GM18502 (cell line): ENCODE results near the gene CD47.

Experiments
- ATAC-seq: cut with Tn5 transposase; IDR thresholded peaks from one replicate; pipeline ENCODE4 v1.9.1; 2021; ENCODE audit warnings: mild to moderate bottlenecking; ENCODE audit not compliant: unreplicated experiment, poor library complexity

The CD47 gene

GRCh38 chr3:108060331-108060730, 30.5 kb downstream of the CD47 start:
- ATAC-seq: no peak

- no peak for ATAC-seq
These were observed 34.9 kb downstream of the CD47 start for GRCh38 chr3:108055931-108056330.

GRCh38 chr3:108054935-108055334, 35.9 kb downstream of the CD47 start:
- no peak for ATAC-seq

- ATAC-seq: no peak
These were observed 37.3 kb downstream of the CD47 start for GRCh38 chr3:108053483-108053882.

- ATAC-seq: no peak
These were observed 37.8 kb downstream of the CD47 start for GRCh38 chr3:108053067-108053466.

- no peak for ATAC-seq
These were observed 39.8 kb downstream of the CD47 start for GRCh38 chr3:108051005-108051404.

GRCh38 chr3:108047987-108048386, 42.8 kb downstream of the CD47 start:
- no peak for ATAC-seq

GRCh38 chr3:108046247-108046646, 44.6 kb downstream of the CD47 start:
- no peak for ATAC-seq

GRCh38 chr3:108044699-108045098, 46.1 kb downstream of the CD47 start:
- ATAC-seq: no peak

- ATAC-seq: no peak
These were observed 48.5 kb downstream of the CD47 start for GRCh38 chr3:108042300-108042699.

GRCh38 chr3:108041253-108041652, 49.6 kb downstream of the CD47 start:
- no peak for ATAC-seq

- no peak for ATAC-seq
These were observed 53.1 kb downstream of the CD47 start for GRCh38 chr3:108037770-108038169.

GRCh38 chr3:108036984-108037741, 53.7 kb downstream of the CD47 start:
- peak; percentile 68 for ATAC-seq

- no peak for ATAC-seq
These were observed 54.4 kb downstream of the CD47 start for GRCh38 chr3:108036401-108036800.

- no peak for ATAC-seq
These were observed 55.1 kb downstream of the CD47 start for GRCh38 chr3:108035751-108036150.

GRCh38 chr3:108031895-108032294, 58.9 kb downstream of the CD47 start:
- no peak for ATAC-seq

- ATAC-seq: no peak
These were observed 59.9 kb downstream of the CD47 start for GRCh38 chr3:108030960-108031359.

GRCh38 chr3:108029466-108029865, 61.4 kb downstream of the CD47 start:
- no peak for ATAC-seq

- no peak for ATAC-seq
These were observed 61.9 kb downstream of the CD47 start for GRCh38 chr3:108028896-108029295.

GRCh38 chr3:108025177-108025576, 65.7 kb downstream of the CD47 start:
- no peak for ATAC-seq

GRCh38 chr3:108024146-108024850, 66.5 kb downstream of the CD47 start:
- no peak for ATAC-seq
